ENCODE measurements around the gene COX14.

DNA sequence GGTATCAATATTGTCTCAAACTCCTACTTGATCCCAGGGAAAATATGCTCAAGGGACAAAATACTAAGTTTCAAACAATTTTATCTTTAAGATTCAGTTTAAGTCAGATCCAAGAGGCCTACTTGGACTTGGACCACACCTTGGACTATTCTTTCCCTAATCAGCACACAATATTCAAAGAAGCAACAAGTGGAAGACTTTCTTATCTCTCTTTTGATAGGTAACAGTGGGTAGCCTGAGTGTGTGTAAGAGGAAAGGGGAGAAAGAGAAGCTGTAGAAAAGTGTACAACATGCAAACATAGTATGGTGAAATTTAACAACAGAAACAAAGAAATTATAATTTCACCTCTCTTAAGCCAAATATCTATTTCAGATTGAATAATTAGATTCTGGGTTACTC lies 48.6 kb downstream of the COX14 start:
- TF ChIP-seq, protein P1, sequence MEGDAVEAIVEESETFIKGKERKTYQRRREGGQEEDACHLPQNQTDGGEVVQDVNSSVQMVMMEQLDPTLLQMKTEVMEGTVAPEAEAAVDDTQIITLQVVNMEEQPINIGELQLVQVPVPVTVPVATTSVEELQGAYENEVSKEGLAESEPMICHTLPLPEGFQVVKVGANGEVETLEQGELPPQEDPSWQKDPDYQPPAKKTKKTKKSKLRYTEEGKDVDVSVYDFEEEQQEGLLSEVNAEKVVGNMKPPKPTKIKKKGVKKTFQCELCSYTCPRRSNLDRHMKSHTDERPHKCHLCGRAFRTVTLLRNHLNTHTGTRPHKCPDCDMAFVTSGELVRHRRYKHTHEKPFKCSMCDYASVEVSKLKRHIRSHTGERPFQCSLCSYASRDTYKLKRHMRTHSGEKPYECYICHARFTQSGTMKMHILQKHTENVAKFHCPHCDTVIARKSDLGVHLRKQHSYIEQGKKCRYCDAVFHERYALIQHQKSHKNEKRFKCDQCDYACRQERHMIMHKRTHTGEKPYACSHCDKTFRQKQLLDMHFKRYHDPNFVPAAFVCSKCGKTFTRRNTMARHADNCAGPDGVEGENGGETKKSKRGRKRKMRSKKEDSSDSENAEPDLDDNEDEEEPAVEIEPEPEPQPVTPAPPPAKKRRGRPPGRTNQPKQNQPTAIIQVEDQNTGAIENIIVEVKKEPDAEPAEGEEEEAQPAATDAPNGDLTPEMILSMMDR (optimal IDR thresholded peaks at IDR 0.05 in 1 of 3, IDR thresholded peaks at IDR 0.05 in 1 of 3, conservative IDR thresholded peaks at IDR 0.05 in 1 of 3; ENCODE audit: extremely low read depth in 1 of 3, insufficient read depth in 2 of 3, low read length in 3 of 3): no peak
- no peak for TF ChIP-seq EZH2 (IDR thresholded peaks at IDR 0.05; ENCODE audit: low read length)
